ENCODE data around the gene KRTAP19-6. TPM values are rescaled to one million over a fixed set of nuclear protein-coding genes. Genes with fewer than 3 reads are reported as not detected.

KRTAP19-6 gene
- total RNA-seq, 1 donor from 2014 or later, result not detected

Other genes starting within 250 kb of the KRTAP19-6 start
- gene KRTAP26-1, start 221.5 kb downstream of the KRTAP19-6 start, total RNA-seq, result not detected in 2 replicates
- not detected in 2 replicates for gene KRTAP27-1, start 204.2 kb downstream of the KRTAP19-6 start, total RNA-seq
- not detected in 2 replicates for gene KRTAP23-1, start 193.3 kb downstream of the KRTAP19-6 start, total RNA-seq
- not detected in 2 replicates for gene KRTAP13-2, start 169.6 kb downstream of the KRTAP19-6 start, total RNA-seq
- gene KRTAP13-1, start 145.8 kb downstream of the KRTAP19-6 start, total RNA-seq, result not detected in 2 replicates
- gene KRTAP13-3, start 115.9 kb downstream of the KRTAP19-6 start, total RNA-seq, result not detected in 2 replicates
- gene KRTAP13-4, start 111.6 kb downstream of the KRTAP19-6 start, total RNA-seq, result not detected in 2 replicates
- not detected in 2 replicates for gene KRTAP15-1, start 101.6 kb downstream of the KRTAP19-6 start, total RNA-seq
- gene KRTAP19-1, start 61.5 kb downstream of the KRTAP19-6 start, total RNA-seq, result not detected in 2 replicates
- not detected in 2 replicates for gene KRTAP19-2, start 54.4 kb downstream of the KRTAP19-6 start, total RNA-seq
- not detected in 2 replicates for gene KRTAP19-3, start 49.9 kb downstream of the KRTAP19-6 start, total RNA-seq
- gene KRTAP19-4, start 44.7 kb downstream of the KRTAP19-6 start, total RNA-seq, result not detected in 2 replicates
- gene KRTAP19-5, start 39.7 kb downstream of the KRTAP19-6 start, total RNA-seq, result not detected in 2 replicates
- gene KRTAP19-7, start 19.4 kb upstream of the KRTAP19-6 start, total RNA-seq, result not detected in 2 replicates
- not detected in 2 replicates for gene KRTAP22-2, start 48.5 kb upstream of the KRTAP19-6 start, total RNA-seq
- gene KRTAP6-3, start 50.6 kb upstream of the KRTAP19-6 start, total RNA-seq, result not detected in 2 replicates
- gene KRTAP6-2, start 57.0 kb upstream of the KRTAP19-6 start, total RNA-seq, result not detected in 2 replicates
- not detected in 2 replicates for gene KRTAP22-1, start 59.2 kb upstream of the KRTAP19-6 start, total RNA-seq
- gene KRTAP6-1, start 72.1 kb upstream of the KRTAP19-6 start, total RNA-seq, result not detected in 2 replicates
- not detected in 2 replicates for gene KRTAP20-1, start 74.6 kb upstream of the KRTAP19-6 start, total RNA-seq
- gene KRTAP20-4, start 78.8 kb upstream of the KRTAP19-6 start, total RNA-seq, result not detected in 2 replicates
- gene KRTAP20-2, start 93.3 kb upstream of the KRTAP19-6 start, total RNA-seq, result not detected in 2 replicates
- not detected in 2 replicates for gene KRTAP20-3, start 101.0 kb upstream of the KRTAP19-6 start, total RNA-seq
- gene KRTAP21-3, start 176.9 kb upstream of the KRTAP19-6 start, total RNA-seq, result not detected in 2 replicates
- gene KRTAP21-2, start 205.4 kb upstream of the KRTAP19-6 start, total RNA-seq, result not detected in 2 replicates
- gene KRTAP21-1, start 213.6 kb upstream of the KRTAP19-6 start, total RNA-seq, result not detected in 2 replicates